ENCODE data around the gene BMS1.
"Not testable (repeated sequence)": the region's sequence is repeated elsewhere in the genome, so short reads cannot be mapped to it uniquely, and the experiment has no call there.

DNA sequence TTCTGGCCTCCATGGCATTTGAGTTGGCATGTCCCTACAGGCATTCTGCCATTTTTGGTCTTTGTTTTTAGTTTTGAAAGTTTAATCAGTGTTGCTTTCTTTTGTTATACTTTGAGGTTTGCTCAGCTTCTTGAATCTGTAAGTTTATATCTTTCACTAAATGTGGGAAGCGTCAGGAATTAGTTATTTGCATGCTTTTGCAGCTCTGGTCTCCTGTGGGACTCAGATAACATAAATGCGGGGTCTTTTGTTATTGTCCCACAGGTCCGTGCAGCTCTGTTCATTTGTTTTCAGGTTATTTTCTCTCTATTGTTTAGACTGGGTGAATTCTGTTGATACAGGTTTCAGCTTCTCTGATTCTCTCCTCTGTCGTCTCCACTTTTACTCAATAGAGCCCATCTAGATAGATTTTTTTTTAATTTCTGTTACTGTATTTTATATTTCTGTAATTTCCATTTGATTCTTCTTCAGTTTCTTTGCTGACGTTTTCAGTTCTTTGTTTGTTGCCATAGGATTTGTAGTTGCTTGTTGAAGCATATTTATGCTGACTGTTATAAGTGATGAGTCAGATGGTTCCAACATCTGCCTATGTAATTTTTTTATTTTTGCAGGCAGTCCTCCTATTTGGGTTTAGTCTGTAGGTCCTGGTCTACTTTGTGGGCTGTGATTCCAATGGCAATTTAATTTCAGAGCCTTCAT is 31.5 kb downstream of the BMS1 start:
- TF ChIP-seq POLR2A (IDR thresholded peaks at IDR 0.05; ENCODE audit: low read length); GATA1 (IDR thresholded peaks at IDR 0.05; ENCODE audit: low read depth, low read length): not testable (repeated sequence)

Data from erythroblast (primary cell).